ENCODE data around the gene SEMA4D. TPM values are rescaled to one million over a fixed set of nuclear protein-coding genes. Genes with fewer than 3 reads are reported as not detected.
A peak's percentile ranks its signal among the peaks of the same experiment; 100 is the strongest.

SEMA4D gene
- total and polyA plus RNA-seq, 2 of the 13 experiments (the other 11 are each of a cell fraction or from before 2014, with no cell fraction given): 0.13 to 0.16 TPM

GRCh38 chr9:89318123-89319014 lies 179.5 kb downstream of the SEMA4D start, which contains the start of gene SECISBP2 (continued):
- TF ChIP-seq CBX2 (IDR thresholded peaks at IDR 0.05; ENCODE audit: low read depth, low read length): no peak
- peak; percentile 69; the same call in 1 of the 2 replicates for TF ChIP-seq CBX2 (CRISPR knock-in tag; IDR thresholded peaks at IDR 0.05; ENCODE audit: low read depth)
- peak; percentile 95 for TF ChIP-seq ERF (CRISPR knock-in tag; IDR thresholded peaks at IDR 0.05)
- no peak for TF ChIP-seq GPN1 (CRISPR knock-in tag; IDR thresholded peaks at IDR 0.05; ENCODE audit: borderline replicate concordance)
- no peak; the same call in 1 of the 2 replicates for TF ChIP-seq MLX (CRISPR knock-in tag; IDR thresholded peaks at IDR 0.05)
- peak; percentile 81 for TF ChIP-seq ZNF138 (CRISPR knock-in tag; IDR thresholded peaks at IDR 0.05; ENCODE audit: low read depth)
- TF ChIP-seq ZNF468 (CRISPR knock-in tag; IDR thresholded peaks at IDR 0.05): peak; percentile 79; the same call in 1 of the 2 replicates
- peak; percentile 47 to 76; a peak in 2 of 4 replicates for TF ChIP-seq HMGXB4 (CRISPR knock-in tag; IDR thresholded peaks at IDR 0.05; ENCODE audit: borderline replicate concordance in 1 of 2, low read depth in 1 of 2)
- TF ChIP-seq TRIM22 (IDR thresholded peaks at IDR 0.05): no peak
- no peak for TF ChIP-seq ZNF713 (CRISPR knock-in tag; IDR thresholded peaks at IDR 0.05)
- TF ChIP-seq JUN (CRISPR knock-in tag; IDR thresholded peaks at IDR 0.05): peak; percentile 41; the same call in 1 of the 2 replicates
- peak; percentile 98 for TF ChIP-seq KAT8 (CRISPR knock-in tag; IDR thresholded peaks at IDR 0.05)
- no peak for TF ChIP-seq ZNF569 (CRISPR knock-in tag; IDR thresholded peaks at IDR 0.05; ENCODE audit: borderline replicate concordance)
- TF ChIP-seq E2F1 (CRISPR knock-in tag; IDR thresholded peaks at IDR 0.05): peak; percentile 94
- TF ChIP-seq ZNF619 (CRISPR knock-in tag; IDR thresholded peaks at IDR 0.05): 0 out of 2 replicates have a peak, but pooled peaks have one; percentile 28
- TF ChIP-seq AGO1 (IDR thresholded peaks at IDR 0.05; ENCODE audit: low read depth, low read length, poor library complexity, severe bottlenecking): peak; percentile 95
- peak; percentile 86 for TF ChIP-seq RNF2 (conservative IDR thresholded peaks at IDR 0.05; ENCODE audit: low read depth)
- TF ChIP-seq JUNB (CRISPR knock-in tag; IDR thresholded peaks at IDR 0.05; ENCODE audit: borderline replicate concordance): peak; percentile 53; the same call in 1 of the 2 replicates
- no peak for TF ChIP-seq SP140L (CRISPR knock-in tag; IDR thresholded peaks at IDR 0.05; ENCODE audit: borderline replicate concordance)
- peak; percentile 68; the same call in 1 of the 2 replicates for TF ChIP-seq REL (CRISPR knock-in tag; conservative IDR thresholded peaks at IDR 0.05)
- 0 out of 2 replicates have a peak, but pooled peaks have one; percentile 18 for TF ChIP-seq ZFP37 (CRISPR knock-in tag; IDR thresholded peaks at IDR 0.05; ENCODE audit: borderline replicate concordance)
- TF ChIP-seq SP5 (CRISPR knock-in tag; IDR thresholded peaks at IDR 0.05; ENCODE audit: borderline replicate concordance, low read depth): peak; percentile 33
- TF ChIP-seq ZSCAN9 (CRISPR knock-in tag; IDR thresholded peaks at IDR 0.05; ENCODE audit: borderline replicate concordance): peak; percentile 18; the same call in 1 of the 2 replicates
- TF ChIP-seq MAX (IDR thresholded peaks at IDR 0.05): peak; percentile 99
- TF ChIP-seq ZNF589 (CRISPR knock-in tag; conservative IDR thresholded peaks at IDR 0.05): peak; percentile 88
